ENCODE measurements around the gene GPN2. TPM values are rescaled to one million over a fixed set of nuclear protein-coding genes. Genes with fewer than 3 reads are reported as not detected.

Gene GPN2
- total and polyA plus RNA-seq, 9 of the 15 experiments (the other 6 are each of a cell fraction or from before 2014, with no cell fraction given) = 9.9 to 58.8 (median 20.4) TPM

- TF ChIP-seq XRCC4 (IDR thresholded peaks at IDR 0.05; ENCODE audit: extremely low read depth, insufficient read depth, insufficient read length) (no peak), MNT (conservative IDR thresholded peaks at IDR 0.05) (0 out of 4 replicates have a peak, but pooled peaks have one; percentile 17 to 20), NCOR1 (IDR thresholded peaks at IDR 0.05) (no peak), CEBPZ (IDR thresholded peaks at IDR 0.05; ENCODE audit: borderline replicate concordance, low read depth, low read length) (no peak), KHSRP (IDR thresholded peaks at IDR 0.05) (no peak), GABPB2 (CRISPR knock-in tag; conservative IDR thresholded peaks at IDR 0.05) (no peak; the same call in 1 of the 2 replicates), EP300 (IDR thresholded peaks at IDR 0.05; ENCODE audit: low read length) (peak; percentile 55; the same call in 1 of the 2 replicates), THRA (IDR thresholded peaks at IDR 0.05) (no peak), ZNF445 (CRISPR knock-in tag; IDR thresholded peaks at IDR 0.05; ENCODE audit: low read depth) (no peak), MXI1 (IDR thresholded peaks at IDR 0.05; ENCODE audit: low read depth, low read length) (no peak), EGR1 (conservative IDR thresholded peaks at IDR 0.05) (no peak), GTF2E2 (tag; IDR thresholded peaks at IDR 0.05) (no peak), NRF1 (conservative IDR thresholded peaks at IDR 0.05 in 1 of 2, IDR thresholded peaks at IDR 0.05 in 1 of 2) (0 out of 4 replicates have a peak, but pooled peaks of 1 of the 2 experiments have one; percentile 10), HMG20A (CRISPR knock-in tag; conservative IDR thresholded peaks at IDR 0.05) (no peak), ZFX (CRISPR knock-in tag; IDR thresholded peaks at IDR 0.05) (peak; percentile 97), KLF13 (tag; IDR thresholded peaks at IDR 0.05; ENCODE audit: borderline replicate concordance, low read depth) (0 out of 2 replicates have a peak, but pooled peaks have one; percentile 31), TFAM (CRISPR knock-in tag; conservative IDR thresholded peaks at IDR 0.05) (no peak), DPF2 (IDR thresholded peaks at IDR 0.05) (peak; percentile 69; the same call in 1 of the 2 replicates), ZNF511 (CRISPR knock-in tag; IDR thresholded peaks at IDR 0.05) (no peak), GATAD2A (IDR thresholded peaks at IDR 0.05) (0 out of 2 replicates have a peak, but pooled peaks have one; percentile 4), ZNF134 (CRISPR knock-in tag; conservative IDR thresholded peaks at IDR 0.05) (no peak), ZNF124 (CRISPR knock-in tag; IDR thresholded peaks at IDR 0.05) (no peak), ZNF644 (tag; IDR thresholded peaks at IDR 0.05; ENCODE audit: low read depth) (peak; percentile 68; the same call in 1 of the 2 replicates)
Observed at GRCh38 chr1:26913754-26914619, 23.9 kb upstream of the GPN2 start, which contains the start of gene NR0B2 (continued).

All from K562 (cell line).